GM18868 (cell line): ENCODE measurements around the gene CCDC102A.
"Not testable (repeated sequence)": the region's sequence is repeated elsewhere in the genome, so short reads cannot be mapped to it uniquely, and the experiment has no call there.

ENCODE experiments used
- ATAC-seq: cut with Tn5 transposase; IDR thresholded peaks from one replicate; pipeline ENCODE4 v1.9.1; 2021; ENCODE audit warnings: mild to moderate bottlenecking, moderate library complexity; ENCODE audit not compliant: unreplicated experiment

CCDC102A gene

GRCh38 chr16:57566436-57566835, 30.1 kb upstream of the CCDC102A start:
- ATAC-seq: no peak

- no peak for ATAC-seq
Observed at GRCh38 chr16:57565461-57565860, 29.1 kb upstream of the CCDC102A start.

- no peak for ATAC-seq
Observed at GRCh38 chr16:57564571-57565270, 28.4 kb upstream of the CCDC102A start.

- no peak for ATAC-seq
Observed at GRCh38 chr16:57563761-57564160, 27.4 kb upstream of the CCDC102A start.

GRCh38 chr16:57563487-57563750, 27.0 kb upstream of the CCDC102A start:
- ATAC-seq: no peak

GRCh38 chr16:57562669-57563486, 26.5 kb upstream of the CCDC102A start:
- ATAC-seq: no peak

GRCh38 chr16:57562066-57562465, 25.7 kb upstream of the CCDC102A start:
- ATAC-seq: no peak

GRCh38 chr16:57559072-57559790, 22.9 kb upstream of the CCDC102A start:
- no peak for ATAC-seq

GRCh38 chr16:57556941-57557541, 20.7 kb upstream of the CCDC102A start:
- no peak for ATAC-seq

- no peak for ATAC-seq
Observed at GRCh38 chr16:57555831-57556230, 19.5 kb upstream of the CCDC102A start.

GRCh38 chr16:57551057-57551456, 14.7 kb upstream of the CCDC102A start:
- ATAC-seq: no peak

- ATAC-seq: no peak
Observed at GRCh38 chr16:57549730-57550129, 13.4 kb upstream of the CCDC102A start.

- no peak for ATAC-seq
Observed at GRCh38 chr16:57548408-57548807, 12.0 kb upstream of the CCDC102A start.

GRCh38 chr16:57547524-57547923, 11.2 kb upstream of the CCDC102A start:
- ATAC-seq: not testable (repeated sequence)

GRCh38 chr16:57544124-57544653, 7.8 kb upstream of the CCDC102A start:
- ATAC-seq: peak; percentile 86

- no peak for ATAC-seq
Observed at GRCh38 chr16:57541754-57542435, 5.5 kb upstream of the CCDC102A start.

GRCh38 chr16:57540906-57541753, 4.8 kb upstream of the CCDC102A start:
- no peak for ATAC-seq

GRCh38 chr16:57540387-57540786, 4.0 kb upstream of the CCDC102A start:
- ATAC-seq: no peak

GRCh38 chr16:57539072-57539796, 2.9 kb upstream of the CCDC102A start:
- ATAC-seq: peak; percentile 53
